NCI-H2171 treated with DMSO at 0.1 percent for 48 hours (cell line): Measurements from ENCODE around the gene RTL1.

Experiments
- DNase-seq: peaks from one replicate; lab custom pipeline; 2025; lab: John Stamatoyannopoulos, UW

RTL1 gene

DNA sequence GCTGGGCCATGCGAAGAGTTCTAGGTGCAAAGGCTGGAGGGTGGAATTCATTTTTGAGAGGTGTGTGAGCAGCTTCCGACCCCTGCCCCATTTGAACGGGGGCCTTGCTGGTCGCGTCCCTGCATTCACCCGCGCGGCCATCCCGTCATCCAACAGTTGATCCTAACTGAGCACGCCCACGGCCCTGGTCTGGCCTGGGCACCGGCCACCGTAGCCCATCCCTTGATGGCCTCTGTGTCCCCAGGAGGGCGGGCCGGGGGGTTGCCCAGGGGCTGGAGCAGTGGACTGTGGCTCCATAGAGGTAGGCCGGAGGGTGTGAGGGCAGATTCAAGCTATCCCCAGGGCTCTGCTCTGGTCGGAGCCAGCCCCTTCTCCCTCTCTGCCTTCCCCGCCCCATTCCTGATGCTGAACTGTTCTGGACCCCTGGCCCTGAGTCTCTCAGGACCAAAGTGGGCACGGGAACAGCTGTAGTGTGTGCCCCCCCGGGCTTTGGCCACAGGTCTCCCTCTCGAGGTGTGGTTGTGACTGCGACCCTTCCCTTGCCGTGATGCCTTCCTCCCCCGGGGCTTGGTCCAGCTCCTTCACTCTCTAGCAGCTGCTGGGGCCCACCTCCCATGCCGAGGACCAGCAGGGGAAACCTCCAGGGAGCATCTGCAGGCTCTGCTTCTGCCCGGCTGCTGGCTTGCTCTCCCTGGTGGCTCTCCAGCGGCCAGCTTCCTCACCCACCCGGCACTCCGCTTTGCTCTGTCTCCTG lies 68.6 kb downstream of the RTL1 start:
- no peak for DNase-seq

DNA sequence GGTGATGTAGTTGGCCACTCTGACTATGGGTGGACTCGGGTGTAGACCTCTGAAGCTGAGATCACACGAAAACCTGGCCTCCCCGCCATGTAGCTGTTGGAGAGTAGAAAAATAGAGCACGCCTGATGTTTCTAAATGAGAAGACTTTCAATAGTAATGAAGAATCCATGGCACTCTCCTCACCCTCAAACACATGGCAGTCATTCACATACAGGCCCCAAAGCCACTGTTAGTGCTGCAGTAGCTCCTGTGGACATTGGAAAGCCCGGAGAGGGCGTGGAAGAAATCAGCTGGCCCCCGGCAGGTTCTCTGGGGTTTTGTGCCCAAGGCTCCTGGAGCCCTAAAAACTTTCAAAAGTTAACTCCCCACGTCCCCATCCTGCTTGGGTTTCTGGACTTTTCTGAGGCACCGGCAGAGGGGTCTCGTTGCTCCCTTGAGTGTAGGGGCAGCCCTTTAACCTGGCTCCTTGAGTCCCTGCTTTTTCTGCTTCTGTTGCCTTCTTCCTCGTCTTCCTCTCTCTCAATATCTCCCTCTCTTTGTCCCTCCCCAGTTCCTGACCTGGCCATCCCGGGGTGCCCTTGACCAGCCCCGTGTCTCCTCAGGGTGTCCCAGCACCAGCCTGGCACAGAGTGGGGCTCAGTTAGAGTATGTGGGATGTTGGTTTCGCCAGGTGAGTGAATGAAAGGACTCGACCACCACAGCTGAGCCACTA lies 69.3 kb downstream of the RTL1 start:
- DNase-seq: no peak

DNA sequence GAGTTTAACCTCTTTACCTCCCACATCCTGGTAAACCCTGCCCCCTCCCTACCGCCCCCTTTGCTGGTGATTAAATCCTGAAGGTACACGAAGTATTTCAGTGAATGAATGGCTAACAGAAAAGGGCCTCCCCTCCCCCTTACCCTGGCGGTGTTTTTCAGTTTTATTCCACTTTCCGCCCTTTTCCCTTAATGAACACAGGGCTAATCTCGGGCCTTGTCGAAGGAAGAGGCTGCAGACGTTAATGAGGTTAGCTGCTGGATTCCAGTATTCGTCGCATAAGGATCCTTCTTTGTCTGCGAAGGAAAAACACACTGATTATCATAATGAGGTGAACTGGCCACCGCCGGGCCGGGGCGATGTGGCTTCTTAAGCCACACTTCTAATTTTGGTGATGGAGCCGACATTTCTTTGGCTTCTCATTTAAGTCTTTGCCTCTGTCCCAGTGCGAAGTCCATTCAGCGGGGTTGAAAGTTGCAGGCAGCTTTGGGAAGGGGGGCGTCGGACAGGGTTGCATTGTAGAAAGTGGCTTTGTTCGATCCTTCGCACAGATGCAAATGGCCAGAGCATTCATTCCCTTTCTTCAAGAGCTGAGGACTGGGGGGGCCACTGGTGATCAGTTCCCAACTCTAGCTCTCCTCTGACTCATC lies 71.1 kb downstream of the RTL1 start:
- no peak for DNase-seq

DNA sequence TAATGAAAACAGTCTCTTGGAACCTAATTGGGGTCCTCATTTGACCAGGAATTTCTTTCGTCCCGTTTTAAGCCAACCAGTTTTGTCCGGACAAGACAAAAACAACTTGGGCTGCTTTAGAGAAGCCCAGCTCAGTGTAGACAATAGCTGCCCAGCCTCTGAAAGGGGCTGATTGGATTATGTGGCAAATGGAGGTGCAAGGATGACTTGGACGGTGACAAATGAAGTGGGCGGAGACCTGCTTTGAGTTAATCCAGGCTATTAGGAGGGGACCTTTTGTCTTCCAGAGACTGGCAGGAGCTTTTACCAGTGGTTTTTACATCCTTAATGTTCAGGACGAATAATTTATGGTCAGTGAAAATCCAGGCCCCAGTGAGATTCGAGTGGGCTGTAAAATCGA lies 72.8 kb downstream of the RTL1 start:
- DNase-seq: no peak
